Measurements from ENCODE around the gene CFAP74.

CFAP74 gene

GRCh38 chr1:2003541-2004131 lies at the start of gene CFAP74:
TSS of gene CFAP74 (minus strand) at chr1:2003786. CDS start at chr1:1990956, 12,830 bp downstream.
- no peak for DNase-seq

- no peak for DNase-seq
Observed at GRCh38 chr1:2053217-2053616, 49.6 kb upstream of the CFAP74 start.

- no peak for DNase-seq
Observed at GRCh38 chr1:2052756-2053155, 49.2 kb upstream of the CFAP74 start.

GRCh38 chr1:2052054-2052679 lies 48.6 kb upstream of the CFAP74 start:
- DNase-seq = no peak

- no peak for DNase-seq
Observed at GRCh38 chr1:2050793-2051682, 47.5 kb upstream of the CFAP74 start.

- no peak for DNase-seq
Observed at GRCh38 chr1:2050461-2050792, 46.8 kb upstream of the CFAP74 start.

- peak; percentile 97 for DNase-seq
Observed at GRCh38 chr1:2049718-2050431, 46.3 kb upstream of the CFAP74 start, which contains the start of gene PRKCZ. TSS of gene PRKCZ (plus strand) at chr1:2050411. CDS start at chr1:2050631, 220 bp downstream.

GRCh38 chr1:2049225-2049717 lies 45.7 kb upstream of the CFAP74 start:
- peak; percentile 10 for DNase-seq

GRCh38 chr1:2047749-2048729 lies 44.5 kb upstream of the CFAP74 start:
- no peak for DNase-seq

GRCh38 chr1:2046953-2047748 lies 43.6 kb upstream of the CFAP74 start:
- no peak for DNase-seq

- peak; percentile 62 for DNase-seq
Observed at GRCh38 chr1:2046174-2046917, 42.8 kb upstream of the CFAP74 start.

GRCh38 chr1:2045468-2046173 lies 42.0 kb upstream of the CFAP74 start:
- no peak for DNase-seq

GRCh38 chr1:2044510-2045319 lies 41.1 kb upstream of the CFAP74 start:
- peak; percentile 80 for DNase-seq

- no peak for DNase-seq
Observed at GRCh38 chr1:2043886-2044285, 40.3 kb upstream of the CFAP74 start.

- no peak for DNase-seq
Observed at GRCh38 chr1:2042830-2043773, 39.5 kb upstream of the CFAP74 start.

- no peak for DNase-seq
Observed at GRCh38 chr1:2041887-2042286, 38.3 kb upstream of the CFAP74 start.

- DNase-seq = no peak
Observed at GRCh38 chr1:2041305-2041704, 37.7 kb upstream of the CFAP74 start.

Measured in CD4-positive, alpha-beta T cell treated with Interleukin-6 for 4 hours (primary cell).